ENCODE results near the gene PHF21B.

DNA sequence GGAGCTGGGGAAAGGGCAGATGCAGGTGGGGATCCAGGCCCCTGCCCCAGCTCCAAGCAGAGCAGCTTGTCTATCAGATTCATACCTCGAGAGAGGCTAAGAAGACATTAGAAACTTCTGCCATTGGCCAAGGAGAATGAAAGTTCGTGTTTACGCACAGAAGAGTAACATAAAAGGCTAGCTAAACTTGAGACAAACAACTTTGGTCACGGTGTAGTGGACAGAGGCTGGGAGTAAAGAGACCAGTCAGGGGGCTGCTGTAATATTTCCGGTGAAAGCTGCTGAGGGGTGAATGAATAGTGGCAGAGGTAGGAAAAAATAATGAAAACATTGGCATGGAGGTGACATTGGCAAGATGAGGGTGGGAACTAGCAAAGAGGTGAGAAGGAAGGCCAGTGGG, 22.9 kb downstream of the PHF21B start:
- TF ChIP-seq, protein P1, sequence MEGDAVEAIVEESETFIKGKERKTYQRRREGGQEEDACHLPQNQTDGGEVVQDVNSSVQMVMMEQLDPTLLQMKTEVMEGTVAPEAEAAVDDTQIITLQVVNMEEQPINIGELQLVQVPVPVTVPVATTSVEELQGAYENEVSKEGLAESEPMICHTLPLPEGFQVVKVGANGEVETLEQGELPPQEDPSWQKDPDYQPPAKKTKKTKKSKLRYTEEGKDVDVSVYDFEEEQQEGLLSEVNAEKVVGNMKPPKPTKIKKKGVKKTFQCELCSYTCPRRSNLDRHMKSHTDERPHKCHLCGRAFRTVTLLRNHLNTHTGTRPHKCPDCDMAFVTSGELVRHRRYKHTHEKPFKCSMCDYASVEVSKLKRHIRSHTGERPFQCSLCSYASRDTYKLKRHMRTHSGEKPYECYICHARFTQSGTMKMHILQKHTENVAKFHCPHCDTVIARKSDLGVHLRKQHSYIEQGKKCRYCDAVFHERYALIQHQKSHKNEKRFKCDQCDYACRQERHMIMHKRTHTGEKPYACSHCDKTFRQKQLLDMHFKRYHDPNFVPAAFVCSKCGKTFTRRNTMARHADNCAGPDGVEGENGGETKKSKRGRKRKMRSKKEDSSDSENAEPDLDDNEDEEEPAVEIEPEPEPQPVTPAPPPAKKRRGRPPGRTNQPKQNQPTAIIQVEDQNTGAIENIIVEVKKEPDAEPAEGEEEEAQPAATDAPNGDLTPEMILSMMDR (IDR thresholded peaks at IDR 0.05; ENCODE audit: control extremely low read depth in 1 of 3, insufficient read depth in 1 of 3, low read depth in 1 of 3, low read length in 3 of 3), result no peak
- TF ChIP-seq POLR2A (IDR thresholded peaks at IDR 0.05; ENCODE audit: control extremely low read depth in 1 of 2, low read depth in 2 of 2, low read length in 2 of 2) (no peak), CTBP2 (IDR thresholded peaks at IDR 0.05; ENCODE audit: borderline replicate concordance, insufficient read depth, insufficient read length, low read length) (no peak), ZNF274 (IDR thresholded peaks at IDR 0.05; ENCODE audit: borderline replicate concordance, extremely low read depth, low read length) (no peak), KDM1A (IDR thresholded peaks at IDR 0.05; ENCODE audit: borderline replicate concordance, low read length) (no peak), YY1 (IDR thresholded peaks at IDR 0.05; ENCODE audit: low read depth, low read length) (no peak)
- TF ChIP-seq, protein P2, sequence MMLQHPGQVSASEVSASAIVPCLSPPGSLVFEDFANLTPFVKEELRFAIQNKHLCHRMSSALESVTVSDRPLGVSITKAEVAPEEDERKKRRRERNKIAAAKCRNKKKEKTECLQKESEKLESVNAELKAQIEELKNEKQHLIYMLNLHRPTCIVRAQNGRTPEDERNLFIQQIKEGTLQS (IDR thresholded peaks at IDR 0.05; ENCODE audit: insufficient read depth, low read depth, low read length), result no peak

Data from H1 (cell line).